Spinal cord (tissue), 10 donors: ENCODE results near the gene GMDS. TPM values are rescaled to one million over a fixed set of nuclear protein-coding genes. Genes with fewer than 3 reads are reported as not detected.

Experiments
- DNase-seq, 6 donors: peaks; one replicate each; pipeline versions ENCODE4 v3.0.0 to v3.0.0-alpha.2; 2013 to 2015; ENCODE audit warnings: low spot score in 6 of 6, low read depth in 4 of 6
- H3K27ac ChIP-seq: one replicate; pipeline ENCODE4 v1.5.1; 2013; ENCODE audit warnings: low read depth, low read length, control low read depth
- H3K27me3 ChIP-seq: one replicate; pipeline ENCODE4 v1.6.1; 2013; ENCODE audit warnings: low read length; ENCODE audit not compliant: control insufficient read depth, insufficient read depth
- H3K36me3 ChIP-seq: one replicate; pipeline ENCODE4 v1.6.1; 2013; ENCODE audit warnings: low read length; ENCODE audit not compliant: control insufficient read depth, insufficient read depth
- H3K4me1 ChIP-seq: one replicate; pipeline ENCODE4 v1.6.1; 2013; ENCODE audit warnings: low read length; ENCODE audit not compliant: control insufficient read depth, insufficient read depth
- H3K4me3 ChIP-seq: one replicate; pipeline ENCODE4 v1.5.1; 2013; ENCODE audit warnings: low read depth, low read length, control low read depth
- H3K9me3 ChIP-seq: one replicate; pipeline ENCODE4 v1.6.1; 2013; ENCODE audit warnings: low read length; ENCODE audit not compliant: control insufficient read depth, insufficient read depth
- WGBS: methylation state at CpG from one replicate; pipeline ENCODE4 v1.1.5; 2013; ENCODE audit warnings: missing lambda C conversion rate; ENCODE audit not compliant: insufficient coverage; 5-methylcytosine and 5-hydroxymethylcytosine counted together
- polyA plus RNA-seq, 2 donors: library from polyadenylated mRNA; unstranded; fragments of 120-200 nt; gene quantifications; one replicate each; pipeline ENCODE4 v1.2.1, GENCODE V29; 2013; ENCODE audit not compliant: insufficient read length in 2 of 2
- total RNA-seq, 2 donors: library from RNA; depleted of rRNA in 1 of 2; stranded (reverse); fragments of 120-200 nt in 1 of 2; fragments of >200 nt in 1 of 2; gene quantifications; one replicate each; pipeline versions ENCODE4 v1.2.3 to v1.2.4, GENCODE V29; 2013 to 2014
- donor health status: healthy.

Gene GMDS
- total and polyA plus RNA-seq, 4 donors = 35.3 to 87.4 (median 49.6) TPM

- Histone ChIP-seq H3K36me3 (no peaks in the 10 kb centered on the region), H3K9me3 (no peaks in the 10 kb centered on the region), H3K4me1 (no peaks in the 10 kb centered on the region), H3K4me3 (peak overlapping the region; percentile 35), H3K27ac (peak overlapping the region; percentile 90), H3K27me3 (no peaks in the 10 kb centered on the region)
- peak in 1 of 6 donors; percentile 32 for DNase-seq
- WGBS = no CpG with 5 or more reads among the region's 5 CpGs
These were observed 142.4 kb downstream of the GMDS start for GRCh38 chr6:2102966-2103365.

GRCh38 chr6:2102316-2102883, 143.0 kb downstream of the GMDS start:
- H3K36me3 ChIP-seq = no peaks in the 10 kb centered on the region
- peak overlapping the region; percentile 90 for H3K27ac ChIP-seq
- 79% methylated on average over 2 of the region's 5 CpGs for WGBS
- no peaks in the 10 kb centered on the region for H3K9me3 ChIP-seq
- H3K4me3 ChIP-seq = peak overlapping the region; percentile 35
- DNase-seq = no peak
- H3K4me1 ChIP-seq = no peaks in the 10 kb centered on the region
- no peaks in the 10 kb centered on the region for H3K27me3 ChIP-seq

GRCh38 chr6:2101213-2101612, 144.2 kb downstream of the GMDS start:
- peak overlapping the region; percentile 3 for H3K4me3 ChIP-seq
- no peaks in the 10 kb centered on the region for H3K27me3 ChIP-seq
- no peaks in the 10 kb centered on the region for H3K4me1 ChIP-seq
- DNase-seq = no peak
- no CpG with 5 or more reads among the region's 1 CpG for WGBS
- no peaks in the 10 kb centered on the region for H3K36me3 ChIP-seq
- peak overlapping the region; percentile 90 for H3K27ac ChIP-seq
- H3K9me3 ChIP-seq = no peaks in the 10 kb centered on the region

GRCh38 chr6:2099870-2100269, 145.5 kb downstream of the GMDS start:
- H3K36me3 ChIP-seq = no peaks in the 10 kb centered on the region
- no peaks in the 10 kb centered on the region for H3K27me3 ChIP-seq
- H3K9me3 ChIP-seq = no peaks in the 10 kb centered on the region
- DNase-seq = no peak
- H3K27ac ChIP-seq = peak overlapping the region; percentile 90
- H3K4me1 ChIP-seq = no peaks in the 10 kb centered on the region
- H3K4me3 ChIP-seq = no peak overlapping the region

GRCh38 chr6:2097464-2097863, 147.9 kb downstream of the GMDS start:
- Histone ChIP-seq H3K27ac (peak overlapping the region; percentile 50), H3K27me3 (no peaks in the 10 kb centered on the region), H3K4me1 (no peaks in the 10 kb centered on the region), H3K36me3 (no peaks in the 10 kb centered on the region), H3K4me3 (no peak overlapping the region), H3K9me3 (no peaks in the 10 kb centered on the region)
- peak in 1 of 6 donors; percentile 30 for DNase-seq
- WGBS = no CpG with 5 or more reads among the region's 3 CpGs

- WGBS = 77% methylated on average over 2 of the region's 2 CpGs
- Histone ChIP-seq H3K4me1 (no peaks in the 10 kb centered on the region), H3K27me3 (no peaks in the 10 kb centered on the region), H3K9me3 (no peaks in the 10 kb centered on the region), H3K27ac (no peak overlapping the region), H3K4me3 (no peak overlapping the region), H3K36me3 (no peaks in the 10 kb centered on the region)
- DNase-seq = no peak
These were observed 150.8 kb downstream of the GMDS start for GRCh38 chr6:2094642-2095041.

GRCh38 chr6:2086326-2086965, 159.0 kb downstream of the GMDS start:
- peak in 1 of 6 donors; percentile 20 for DNase-seq
- peak overlapping the region; percentile 16 for H3K27ac ChIP-seq
- no peaks in the 10 kb centered on the region for H3K36me3 ChIP-seq
- no peaks in the 10 kb centered on the region for H3K27me3 ChIP-seq
- H3K9me3 ChIP-seq = no peaks in the 10 kb centered on the region
- H3K4me1 ChIP-seq = no peaks in the 10 kb centered on the region
- H3K4me3 ChIP-seq = no peak overlapping the region
- 51% methylated on average over 5 of the region's 7 CpGs for WGBS

- DNase-seq = no peak
- Histone ChIP-seq H3K27me3 (no peaks in the 10 kb centered on the region), H3K36me3 (no peaks in the 10 kb centered on the region), H3K27ac (no peak overlapping the region), H3K9me3 (no peaks in the 10 kb centered on the region), H3K4me3 (no peak overlapping the region), H3K4me1 (no peaks in the 10 kb centered on the region)
- WGBS = 100% methylated on average over 3 of the region's 4 CpGs
These were observed 159.7 kb downstream of the GMDS start for GRCh38 chr6:2085657-2086056.

GRCh38 chr6:2081155-2082138, 164.0 kb downstream of the GMDS start:
- Histone ChIP-seq H3K36me3 (no peaks in the 10 kb centered on the region), H3K27me3 (no peaks in the 10 kb centered on the region), H3K27ac (no peak overlapping the region), H3K9me3 (peaks cover 2% of the 10 kb centered on the region), H3K4me3 (no peak overlapping the region), H3K4me1 (no peaks in the 10 kb centered on the region)
- WGBS = 75% methylated on average over 3 of the region's 9 CpGs
- DNase-seq = no peak
